MG63 (cell line): ENCODE results near the gene SPATA13. TPM values are rescaled to one million over a fixed set of nuclear protein-coding genes. Genes with fewer than 3 reads are reported as not detected.

Source experiments
- DNase-seq: peaks from one replicate; pipeline ENCODE4 v3.0.0-alpha.2; 2020
- H3K27me3 ChIP-seq: fragments of 250-450 bp; sonication (Bioruptor Pico); 2 replicates; pipeline ENCODE4 v1.5.1; 2020; ENCODE audit warnings: mild to moderate bottlenecking, moderate library complexity
- H3K36me3 ChIP-seq: fragments of 250-450 bp; sonication (Bioruptor Pico); 2 replicates; pipeline ENCODE4 v1.5.1; 2020; ENCODE audit warnings: mild to moderate bottlenecking, moderate library complexity
- H3K4me3 ChIP-seq: fragments of 250-450 bp; sonication (Bioruptor Pico); 2 replicates; pipeline ENCODE4 v1.5.1; 2020; ENCODE audit warnings: mild to moderate bottlenecking, moderate library complexity
- H3K9me3 ChIP-seq: fragments of 250-450 bp; sonication (Bioruptor Pico); 2 replicates; pipeline ENCODE4 v1.5.1; 2020; ENCODE audit warnings: mild to moderate bottlenecking, moderate library complexity
- total RNA-seq: library from RNA; depleted of rRNA; stranded (reverse); fragments of >200 nt; shearing (Covaris generic); gene quantifications from 2 replicates; pipeline ENCODE4 v1.2.3, GENCODE V29; 2014; ENCODE audit warnings: low replicate concordance; rRNA removed

The SPATA13 gene
- total RNA-seq, 1 experiment from 2014 or later: 3.9 TPM

GRCh38 chr13:24351423-24351822 is 190.9 kb downstream of the SPATA13 start:
- no peaks in the 10 kb centered on the region for H3K27me3 ChIP-seq
- no peak for DNase-seq
- H3K9me3 ChIP-seq: no peaks in the 10 kb centered on the region
- H3K4me3 ChIP-seq: no peak overlapping the region
- H3K36me3 ChIP-seq: no peaks in the 10 kb centered on the region

GRCh38 chr13:24353736-24354135 is 193.2 kb downstream of the SPATA13 start:
- H3K9me3 ChIP-seq: no peaks in the 10 kb centered on the region
- H3K27me3 ChIP-seq: no peaks in the 10 kb centered on the region
- H3K4me3 ChIP-seq: no peak overlapping the region
- H3K36me3 ChIP-seq: no peaks in the 10 kb centered on the region
- no peak for DNase-seq

GRCh38 chr13:24355103-24355502 is 194.6 kb downstream of the SPATA13 start:
- Histone ChIP-seq H3K9me3 (no peaks in the 10 kb centered on the region), H3K36me3 (no peaks in the 10 kb centered on the region), H3K4me3 (no peak overlapping the region), H3K27me3 (no peaks in the 10 kb centered on the region)
- no peak for DNase-seq

GRCh38 chr13:24356270-24356669 is 195.8 kb downstream of the SPATA13 start:
- Histone ChIP-seq H3K27me3 (no peaks in the 10 kb centered on the region), H3K36me3 (no peaks in the 10 kb centered on the region), H3K9me3 (no peaks in the 10 kb centered on the region), H3K4me3 (no peak overlapping the region)
- no peak for DNase-seq

Other genes starting within 250 kb of the SPATA13 start
- not detected in 2 replicates for gene C1QTNF9, start 148.9 kb downstream of the SPATA13 start, total RNA-seq